Endothelial cell of umbilical vein (primary cell): ENCODE data around the gene NIN. TPM values are rescaled to one million over a fixed set of nuclear protein-coding genes. Genes with fewer than 3 reads are reported as not detected.

ENCODE experiments used
- BruUV-seq: library from RNA; stranded (reverse); fragments of 400-500 nt; replicated peaks from 2 replicates; lab custom pipeline; 2021; lab: Mats Ljungman, UMichigan
- CTCF ChIA-PET: fragments of 300-600, 350-600 bp; sonication (Branson Sonifier 250); formaldehyde crosslinking; loops from one replicate; lab custom pipeline; 2021; ENCODE audit warnings: antibody characterized with exemption, inconsistent platforms; lab: Charles Lee
- POLR2A ChIA-PET: fragments of 300-600, 350-600 bp; sonication (Branson Sonifier 250); formaldehyde crosslinking; loops from one replicate; lab custom pipeline; 2021; ENCODE audit warnings: antibody characterized with exemption, inconsistent platforms; lab: Charles Lee
- DNase-seq: peaks from one replicate; pipeline ENCODE4 v3.0.0-alpha.2; 2011; ENCODE audit warnings: low read depth, low spot score
- FAIRE-seq: peaks from 2 replicates; lab custom pipeline; 2011; peaks lifted over from hg19 to GRCh38; lab: Jason Lieb, UNC
- H2AFZ ChIP-seq: 2 replicates; pipeline ENCODE4 v1.6.0; 2012; ENCODE audit warnings: low read depth, low read length, control low read depth, inconsistent platforms
- H3K27ac ChIP-seq: 2 replicates; pipeline ENCODE4 v1.5.1; 2011; ENCODE audit warnings: low read depth, mild to moderate bottlenecking, control low read depth, low read length, moderate library complexity; ENCODE audit not compliant: insufficient read depth
- H3K27me3 ChIP-seq, 2 experiments: 2 replicates each; pipeline versions ENCODE4 v1.6.0 to v1.6.1; 2011; ENCODE audit warnings: low read length in 2 of 2, mixed read lengths in 1 of 2; ENCODE audit not compliant: control insufficient read depth in 2 of 2, insufficient read depth in 2 of 2
- H3K36me3 ChIP-seq, 2 experiments: 2 replicates in 1 of 2; 3 replicates in 1 of 2; pipeline ENCODE4 v1.5.1; 2011; ENCODE audit warnings: low read length in 2 of 2, mild to moderate bottlenecking in 1 of 2, moderate library complexity in 1 of 2; ENCODE audit not compliant: control insufficient read depth in 2 of 2, insufficient read depth in 2 of 2; ENCODE audit errors: extremely low read depth in 1 of 2
- H3K4me1 ChIP-seq: 3 replicates; pipeline ENCODE4 v1.5.1; 2011; ENCODE audit warnings: mild to moderate bottlenecking, low read length; ENCODE audit not compliant: control insufficient read depth, insufficient read depth; ENCODE audit errors: extremely low read depth
- H3K4me2 ChIP-seq: 2 replicates; pipeline ENCODE4 v1.6.1; 2011; ENCODE audit warnings: low read length, control low read depth, mixed read lengths; ENCODE audit not compliant: insufficient read depth
- H3K4me3 ChIP-seq, 3 experiments: fragments of 200-600 bp in 1 of 3; sonication (generic), shearing (Covaris generic) in 1 of 3; replicated peaks in 1 of 3; 2 replicates each; pipeline ENCODE4 v1.5.1; 2011 to 2016; ENCODE audit warnings: control low read depth in 3 of 3, low read length in 3 of 3, mild to moderate bottlenecking in 2 of 3, inconsistent platforms in 1 of 3, low read depth in 1 of 3, moderate library complexity in 1 of 3; ENCODE audit not compliant: insufficient read depth in 1 of 3
- H3K79me2 ChIP-seq: 2 replicates; pipeline ENCODE4 v1.6.0; 2012; ENCODE audit warnings: low read length, inconsistent platforms; ENCODE audit not compliant: control insufficient read depth, insufficient read depth
- H3K9ac ChIP-seq: replicated peaks from 2 replicates; pipeline ENCODE3; 2011; ENCODE audit warnings: low read length, control low read depth; ENCODE audit not compliant: insufficient read depth; ENCODE audit errors: extremely low read depth
- H3K9me1 ChIP-seq: replicated peaks from 3 replicates; pipeline ENCODE4 v1.6.0; 2011; ENCODE audit warnings: mild to moderate bottlenecking, low read length; ENCODE audit not compliant: control insufficient read depth, insufficient read depth; ENCODE audit errors: extremely low read depth
- H3K9me3 ChIP-seq: replicated peaks from 2 replicates; pipeline ENCODE4 v1.5.1; 2012; ENCODE audit warnings: low read length, inconsistent platforms; ENCODE audit not compliant: control insufficient read depth, insufficient read depth
- H4K20me1 ChIP-seq: replicated peaks from 2 replicates; pipeline ENCODE3; 2011; ENCODE audit warnings: mild to moderate bottlenecking, low read length; ENCODE audit not compliant: control insufficient read depth, insufficient read depth; ENCODE audit errors: extremely low read depth
- EZH2 ChIP-seq: IDR thresholded peaks from 2 replicates; pipeline ENCODE4 v1.6.1; 2012; ENCODE audit warnings: borderline replicate concordance, low read depth, mild to moderate bottlenecking, moderate library complexity, low read length, inconsistent platforms; ENCODE audit not compliant: severe bottlenecking
- FOS ChIP-seq: IDR thresholded peaks from 2 replicates; pipeline ENCODE4 v1.6.1; 2011; ENCODE audit warnings: mild to moderate bottlenecking, low read length, moderate library complexity, borderline replicate concordance; ENCODE audit not compliant: insufficient read depth
- GATA2 ChIP-seq: IDR thresholded peaks from 2 replicates; pipeline ENCODE4 v1.7.0; 2011; ENCODE audit warnings: low read depth, mild to moderate bottlenecking, moderate library complexity, mixed read lengths, low read length; ENCODE audit not compliant: insufficient read length, insufficient read depth
- JUN ChIP-seq: IDR thresholded peaks from 2 replicates; pipeline ENCODE4 v1.6.1; 2011; ENCODE audit warnings: borderline replicate concordance, low read depth; ENCODE audit not compliant: insufficient read length, insufficient read depth
- MYC ChIP-seq: IDR thresholded peaks from one replicate; pipeline ENCODE4 v1.6.1; 2011; ENCODE audit warnings: mild to moderate bottlenecking, low read depth, low read length
- POLR2A ChIP-seq: IDR thresholded peaks from 2 replicates; pipeline ENCODE4 v1.6.1; 2012; ENCODE audit warnings: low read depth, mild to moderate bottlenecking, control low read depth, low read length
- POLR2AphosphoS5 ChIP-seq: IDR thresholded peaks from 2 replicates; pipeline ENCODE4 v1.6.1; 2012; ENCODE audit warnings: low read depth, mild to moderate bottlenecking, control low read depth, low read length, moderate library complexity; ENCODE audit not compliant: insufficient read depth
- dilution Hi-C: fragments of 300-500 bp; cut with MboI; formaldehyde crosslinking; loops from one replicate; pipeline ENCODE4 v1.15.0; 2019; ENCODE audit warnings: low sequenced_read_pairs; ENCODE audit not compliant: extremely low pct_ligation_motif_present
- intact Hi-C: fragments of 100-400 bp; cut with micrococcal nuclease; formaldehyde crosslinking; loops from one replicate; pipeline ENCODE4 v1.10.0; 2022
- polyA plus RNA-seq, 4 experiments: library from polyadenylated mRNA; depleted of rRNA in 3 of 4; stranded (reverse) in 3 of 4; unstranded in 1 of 4; fragments of >200 nt; gene quantifications; 2 replicates each; pipeline versions ENCODE4 v1.2.1 to v1.2.3, GENCODE V29; 2011 to 2012; ENCODE audit warnings: missing spikeins in 1 of 4
- total RNA-seq: library from RNA; stranded (reverse); gene quantifications from 2 replicates; pipeline ENCODE4 v1.2.3, GENCODE V29; 2021
- TF ChIP-seq, protein P1 (sequence below): IDR thresholded peaks from 2 replicates; pipeline ENCODE4 v1.6.1; 2011; ENCODE audit not compliant: insufficient read depth, insufficient read length
- TF ChIP-seq, protein P2 (sequence below), 2 donors: IDR thresholded peaks; 1 replicate in 1 of 2; 2 replicates in 1 of 2; pipeline ENCODE4 v1.5.1; 2011; ENCODE audit warnings: low read length in 2 of 2, mild to moderate bottlenecking in 2 of 2, moderate library complexity in 2 of 2, control low read depth in 1 of 2, inconsistent platforms in 1 of 2, low read depth in 1 of 2; ENCODE audit not compliant: insufficient read depth in 1 of 2; ENCODE audit errors: extremely low read depth in 1 of 2

Gene NIN
- total and polyA plus RNA-seq, 2 donors (not counting 3 experiments of a cell fraction or from before 2014, with no cell fraction given): 7.1 to 76.3 TPM

DNA sequence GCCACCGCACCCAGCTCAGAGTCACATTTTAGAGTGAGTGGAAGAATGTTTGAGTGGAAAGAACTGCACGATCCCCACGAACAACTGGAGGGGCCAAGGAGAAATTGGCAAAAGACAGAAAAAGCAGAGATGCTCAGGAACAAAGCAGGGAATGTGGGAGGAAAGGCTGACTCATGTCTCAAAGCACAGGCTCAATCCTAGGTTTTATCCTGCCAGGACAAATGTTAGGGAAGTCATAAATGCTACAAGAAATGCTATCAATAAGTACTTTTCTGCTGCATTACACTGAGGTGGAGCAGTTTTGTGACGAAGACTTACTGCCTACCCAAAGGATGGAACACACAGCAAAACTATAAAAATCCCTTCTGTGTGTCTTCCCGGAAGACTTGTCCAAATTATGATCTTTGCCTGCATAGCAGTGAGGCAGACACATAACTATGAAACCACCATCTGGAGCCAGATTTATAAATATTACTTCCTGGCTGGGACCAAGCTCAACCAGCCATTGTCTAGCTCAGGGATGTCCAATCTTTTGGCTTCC is 26.7 kb downstream of the NIN start:
- CTCF ChIA-PET: interaction anchor here (0.7 to 4.0 kb wide), 4 partner anchors 30 to 1010 kb away, joined by 3 to 23 read pairs (median 4); no protein-coding TSS in a partner anchor
- BruUV-seq: no TSS peak
- TF ChIP-seq POLR2AphosphoS5 (peak; percentile 23), JUN (peak; percentile 68), FOS (peak; percentile 67)
- TF ChIP-seq, protein P1, sequence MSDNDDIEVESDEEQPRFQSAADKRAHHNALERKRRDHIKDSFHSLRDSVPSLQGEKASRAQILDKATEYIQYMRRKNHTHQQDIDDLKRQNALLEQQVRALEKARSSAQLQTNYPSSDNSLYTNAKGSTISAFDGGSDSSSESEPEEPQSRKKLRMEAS: no peak
- Histone ChIP-seq H3K9me3 (no peaks in the 10 kb centered on the region), H3K9ac (peak overlapping the region; percentile 1), H3K79me2 (peaks cover 17% of the 10 kb centered on the region), H2AFZ (no peak overlapping the region), H3K4me2 (peak overlapping the region; percentile 38), H3K4me3 (no peak overlapping the region), H4K20me1 (no peaks in the 10 kb centered on the region), H3K9me1 (no peaks in the 10 kb centered on the region), H3K27me3 (no peaks in the 10 kb centered on the region), H3K36me3 (peaks cover under 1 to 3% of the 10 kb centered on the region in 2 experiments), H3K4me1 (peaks cover 54% of the 10 kb centered on the region), H3K27ac (peak overlapping the region; percentile 78)
- dilution Hi-C loops: no loop called here
- DNase-seq (peak; percentile 78), FAIRE-seq (peak; percentile 62)
- POLR2A ChIA-PET: no interaction called here
- intact Hi-C loops: loop anchor here (1.0 kb wide), 1 partner anchor 12 kb away; no protein-coding TSS in a partner anchor

DNA sequence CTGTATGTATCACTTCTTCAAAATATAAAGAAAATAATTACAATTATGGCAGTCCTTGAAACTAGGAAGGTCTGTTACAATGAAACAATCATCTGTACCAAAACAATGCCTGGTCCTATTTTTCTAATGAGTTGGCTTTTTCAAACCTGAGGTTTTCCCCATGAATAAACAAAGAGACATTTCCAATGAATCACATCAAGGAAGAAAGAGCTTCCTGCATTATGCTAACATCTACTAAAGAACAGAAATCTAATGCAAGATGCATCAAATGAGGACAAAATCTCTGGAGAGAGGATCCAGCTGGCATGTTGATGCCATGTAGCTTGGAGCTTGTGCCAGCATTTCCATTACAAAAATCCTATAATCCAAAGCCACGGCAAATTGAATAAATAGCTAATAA is 29.3 kb downstream of the NIN start:
- TF ChIP-seq, protein P2, sequence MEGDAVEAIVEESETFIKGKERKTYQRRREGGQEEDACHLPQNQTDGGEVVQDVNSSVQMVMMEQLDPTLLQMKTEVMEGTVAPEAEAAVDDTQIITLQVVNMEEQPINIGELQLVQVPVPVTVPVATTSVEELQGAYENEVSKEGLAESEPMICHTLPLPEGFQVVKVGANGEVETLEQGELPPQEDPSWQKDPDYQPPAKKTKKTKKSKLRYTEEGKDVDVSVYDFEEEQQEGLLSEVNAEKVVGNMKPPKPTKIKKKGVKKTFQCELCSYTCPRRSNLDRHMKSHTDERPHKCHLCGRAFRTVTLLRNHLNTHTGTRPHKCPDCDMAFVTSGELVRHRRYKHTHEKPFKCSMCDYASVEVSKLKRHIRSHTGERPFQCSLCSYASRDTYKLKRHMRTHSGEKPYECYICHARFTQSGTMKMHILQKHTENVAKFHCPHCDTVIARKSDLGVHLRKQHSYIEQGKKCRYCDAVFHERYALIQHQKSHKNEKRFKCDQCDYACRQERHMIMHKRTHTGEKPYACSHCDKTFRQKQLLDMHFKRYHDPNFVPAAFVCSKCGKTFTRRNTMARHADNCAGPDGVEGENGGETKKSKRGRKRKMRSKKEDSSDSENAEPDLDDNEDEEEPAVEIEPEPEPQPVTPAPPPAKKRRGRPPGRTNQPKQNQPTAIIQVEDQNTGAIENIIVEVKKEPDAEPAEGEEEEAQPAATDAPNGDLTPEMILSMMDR (IDR thresholded peaks at IDR 0.05; ENCODE audit: extremely low read depth in 1 of 2, insufficient read depth in 1 of 2, low read depth in 1 of 2, low read length in 2 of 2): no peak
- no peak for TF ChIP-seq POLR2AphosphoS5
- peak; percentile 81 for TF ChIP-seq FOS
- no peak for TF ChIP-seq EZH2
- TF ChIP-seq GATA2: no peak
- TF ChIP-seq MYC: no peak
- TF ChIP-seq, protein P1: no peak
- TF ChIP-seq POLR2A: no peak
- TF ChIP-seq JUN: peak; percentile 54
- Histone ChIP-seq H3K27me3 (no peaks in the 10 kb centered on the region), H2AFZ (no peak overlapping the region), H3K9ac (peak overlapping the region; percentile 53), H3K4me2 (peak overlapping the region; percentile 81), H3K4me1 (peaks cover 57% of the 10 kb centered on the region), H3K79me2 (peaks cover 15% of the 10 kb centered on the region), H3K36me3 (peaks cover 5 to 6% of the 10 kb centered on the region in 2 experiments), H3K9me3 (no peaks in the 10 kb centered on the region), H3K9me1 (no peaks in the 10 kb centered on the region), H4K20me1 (no peaks in the 10 kb centered on the region), H3K27ac (peak overlapping the region; percentile 94), H3K4me3 (peak overlapping the region in 1 of 3 experiments; percentile 20)
- DNase-seq (peak; percentile 86), FAIRE-seq (peak; percentile 64)
- ChIA-PET CTCF (interaction anchor here (0.9 to 4.0 kb wide), 9 partner anchors 9 to 59 kb away, joined by 3 to 23 read pairs (median 5); partner anchors contain the start of gene NIN), POLR2A (no interaction called here)
- intact Hi-C loops (loop anchor here (1.0 to 2.0 kb wide), 2 partner anchors 29 to 59 kb away; partner anchors contain the start of gene NIN), dilution Hi-C loops (no loop called here)
- no TSS peak for BruUV-seq
